ENCODE data around the gene MRPS16.

MRPS16 gene

GRCh38 chr10:73252445-73253224 is at the start of gene MRPS16:
Gene MRPS16 (minus strand): TSS chr10:73252644. CDS start chr10:73252482, 162 bp downstream.
- H3K4me3 ChIP-seq (ENCODE audit: low read length), result peak within 1 kb of the TSS; percentile 73
- DNase-seq (ENCODE audit: low read depth), result peak; percentile 99
- TF ChIP-seq CTCF (IDR thresholded peaks at IDR 0.05; ENCODE audit: insufficient read depth, low read depth, low read length, missing control alignments), result no peak

GRCh38 chr10:73296946-73297345 is 44.5 kb upstream of the MRPS16 start:
- no peak for TF ChIP-seq CTCF (IDR thresholded peaks at IDR 0.05; ENCODE audit: insufficient read depth, low read depth, low read length, missing control alignments)
- DNase-seq (ENCODE audit: low read depth), result no peak
- no peak overlapping the region for H3K4me3 ChIP-seq (ENCODE audit: low read length)

DNA sequence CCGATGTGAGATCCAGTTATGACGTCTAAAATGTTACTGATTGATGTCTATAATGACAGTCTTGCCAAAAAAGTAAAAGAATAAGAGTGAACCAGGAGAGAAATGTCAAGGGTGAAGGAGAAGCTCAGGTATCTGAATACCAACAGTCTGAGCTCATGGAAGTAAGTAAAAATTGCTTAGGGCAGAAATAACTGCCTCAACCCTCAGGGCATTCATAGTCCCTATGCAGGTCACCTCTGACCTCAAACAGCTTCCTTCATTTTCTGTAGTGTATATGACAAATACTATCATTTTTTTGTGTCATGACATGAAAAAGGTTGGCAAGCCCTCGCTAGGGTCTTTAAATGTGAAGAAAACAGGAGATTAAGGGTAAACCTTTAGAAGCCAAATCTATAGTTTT is 41.0 kb upstream of the MRPS16 start:
- no peak for DNase-seq (ENCODE audit: low read depth)
- no peak for TF ChIP-seq CTCF (IDR thresholded peaks at IDR 0.05; ENCODE audit: insufficient read depth, low read depth, low read length, missing control alignments)
- H3K4me3 ChIP-seq (ENCODE audit: low read length), result no peak overlapping the region

GRCh38 chr10:73289958-73290357 is 37.5 kb upstream of the MRPS16 start:
- H3K4me3 ChIP-seq (ENCODE audit: low read length), result no peak overlapping the region
- TF ChIP-seq CTCF (IDR thresholded peaks at IDR 0.05; ENCODE audit: insufficient read depth, low read depth, low read length, missing control alignments), result no peak
- DNase-seq (ENCODE audit: low read depth), result no peak

GRCh38 chr10:73287441-73287840 is 35.0 kb upstream of the MRPS16 start:
- no peak for DNase-seq (ENCODE audit: low read depth)
- TF ChIP-seq CTCF (IDR thresholded peaks at IDR 0.05; ENCODE audit: insufficient read depth, low read depth, low read length, missing control alignments), result no peak
- no peak overlapping the region for H3K4me3 ChIP-seq (ENCODE audit: low read length)

DNA sequence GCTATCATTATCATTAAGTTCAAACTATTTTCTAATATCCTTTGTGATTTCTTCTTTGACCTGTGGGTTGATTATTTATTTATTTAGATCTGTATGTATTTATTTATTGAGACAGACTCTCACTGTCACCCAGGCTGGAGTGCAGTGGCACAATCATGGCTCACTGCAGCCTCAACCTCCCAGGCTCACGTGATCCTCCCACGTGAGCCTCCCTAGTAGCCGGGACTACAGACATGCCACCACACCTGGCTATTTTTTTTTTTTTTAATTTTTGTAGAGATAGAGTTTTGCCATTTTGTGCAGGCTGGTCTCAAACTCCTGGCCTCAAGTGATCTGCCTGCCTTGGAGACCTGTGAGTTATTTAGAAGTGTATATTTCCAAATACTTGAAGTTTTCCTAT is 28.7 kb upstream of the MRPS16 start:
- DNase-seq (ENCODE audit: low read depth), result no peak
- no peak overlapping the region for H3K4me3 ChIP-seq (ENCODE audit: low read length)
- no peak for TF ChIP-seq CTCF (IDR thresholded peaks at IDR 0.05; ENCODE audit: insufficient read depth, low read depth, low read length, missing control alignments)

DNA sequence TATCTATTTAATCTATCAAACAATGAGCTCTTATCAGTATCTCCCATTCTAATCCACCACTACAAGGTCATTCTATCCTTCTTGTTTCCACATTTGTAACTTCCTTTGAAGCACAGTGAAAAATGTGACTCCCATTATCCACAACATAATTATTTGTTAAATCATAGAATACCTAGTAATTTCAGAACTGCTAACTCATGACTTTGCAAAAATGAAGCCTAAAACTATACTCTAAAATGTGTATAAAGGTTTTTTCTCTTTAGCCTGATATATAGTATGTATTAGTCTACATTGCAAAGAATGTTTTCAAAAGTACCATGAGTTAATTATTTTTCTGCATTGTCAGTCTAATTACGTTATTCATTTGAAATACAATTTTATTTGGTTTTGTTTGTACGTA is 12.0 kb upstream of the MRPS16 start:
- TF ChIP-seq CTCF (IDR thresholded peaks at IDR 0.05; ENCODE audit: insufficient read depth, low read depth, low read length, missing control alignments), result no peak
- H3K4me3 ChIP-seq (ENCODE audit: low read length), result no peak overlapping the region
- no peak for DNase-seq (ENCODE audit: low read depth)

Measured in epithelial cell of esophagus (primary cell).